Keratinocyte (primary cell): ENCODE results near the gene HTRA1. TPM values are rescaled to one million over a fixed set of nuclear protein-coding genes. Genes with fewer than 3 reads are reported as not detected.

Experiments used
- DNase-seq: peaks from one replicate; pipeline ENCODE4 v3.0.0-alpha.2; 2011; ENCODE audit warnings: low read depth, missing footprints, low spot score
- FAIRE-seq: peaks from 2 replicates; lab custom pipeline; 2011; peaks lifted over from hg19 to GRCh38; lab: Jason Lieb, UNC
- H2AFZ ChIP-seq: 2 replicates; pipeline ENCODE4 v1.6.0; 2012; ENCODE audit warnings: low read length, control low read depth, inconsistent platforms; ENCODE audit not compliant: control insufficient read depth
- H3K27ac ChIP-seq: 2 replicates; pipeline ENCODE4 v1.5.1; 2011; ENCODE audit warnings: low read length; ENCODE audit not compliant: control insufficient read depth, insufficient read depth
- H3K27me3 ChIP-seq: 3 replicates; pipeline ENCODE4 v1.6.0; 2011; ENCODE audit warnings: low read length; ENCODE audit not compliant: control insufficient read depth, insufficient read depth; ENCODE audit errors: extremely low read depth
- H3K36me3 ChIP-seq, 2 experiments: 2 replicates in 1 of 2; 3 replicates in 1 of 2; pipeline ENCODE4 v1.5.1; 2011; ENCODE audit warnings: low read length in 2 of 2, mild to moderate bottlenecking in 1 of 2; ENCODE audit not compliant: control insufficient read depth in 2 of 2, insufficient read depth in 2 of 2; ENCODE audit errors: extremely low read depth in 1 of 2
- H3K4me1 ChIP-seq: 3 replicates; pipeline ENCODE4 v1.5.1; 2011; ENCODE audit warnings: low read length; ENCODE audit not compliant: control insufficient read depth, insufficient read depth; ENCODE audit errors: extremely low read depth
- H3K4me2 ChIP-seq: 3 replicates; pipeline ENCODE4 v1.6.0; 2011; ENCODE audit warnings: low read depth, low read length; ENCODE audit not compliant: control insufficient read depth, insufficient read depth; ENCODE audit errors: extremely low read depth
- H3K4me3 ChIP-seq, 3 experiments: fragments of 200-600 bp in 1 of 3; sonication (generic) in 1 of 3; 2 replicates in 2 of 3; 3 replicates in 1 of 3; pipeline ENCODE4 v1.5.1; 2011 to 2016; ENCODE audit warnings: low read length in 3 of 3, mild to moderate bottlenecking in 3 of 3, control low read depth in 2 of 3, inconsistent platforms in 1 of 3, low read depth in 1 of 3, mixed read lengths in 1 of 3, mixed run types in 1 of 3, moderate library complexity in 1 of 3; ENCODE audit not compliant: control insufficient read depth in 2 of 3, insufficient read depth in 2 of 3; ENCODE audit errors: extremely low read depth in 1 of 3
- H3K79me2 ChIP-seq: 2 replicates; pipeline ENCODE4 v1.6.0; 2012; ENCODE audit warnings: low read length; ENCODE audit not compliant: control insufficient read depth, insufficient read depth
- H3K9ac ChIP-seq: 3 replicates; pipeline ENCODE4 v1.6.0; 2011; ENCODE audit warnings: low read length; ENCODE audit not compliant: control insufficient read depth, insufficient read depth; ENCODE audit errors: extremely low read depth
- H3K9me1 ChIP-seq: 3 replicates; pipeline ENCODE4 v1.6.0; 2011; ENCODE audit warnings: low read length; ENCODE audit not compliant: control insufficient read depth, insufficient read depth; ENCODE audit errors: extremely low read depth
- H3K9me3 ChIP-seq: 2 replicates; pipeline ENCODE4 v1.5.1; 2012; ENCODE audit warnings: low read depth, low read length; ENCODE audit not compliant: control insufficient read depth
- H4K20me1 ChIP-seq: 3 replicates; pipeline ENCODE4 v1.6.0; 2011; ENCODE audit warnings: low read length; ENCODE audit not compliant: control insufficient read depth, insufficient read depth; ENCODE audit errors: extremely low read depth
- EZH2 ChIP-seq: IDR thresholded peaks from one replicate; pipeline ENCODE4 v1.6.1; 2012; ENCODE audit warnings: inconsistent platforms, mild to moderate bottlenecking, low read length, moderate library complexity
- dilution Hi-C: fragments of 300-500 bp; cut with MboI; formaldehyde crosslinking; loops from one replicate; pipeline ENCODE4 v1.7.0; 2020; ENCODE audit warnings: low sequenced_read_pairs; ENCODE audit not compliant: extremely low pct_ligation_motif_present
- polyA plus RNA-seq, 5 experiments: library from polyadenylated mRNA; depleted of rRNA in 3 of 5; stranded (reverse) in 3 of 5; stranded (forward) in 1 of 5; unstranded in 1 of 5; fragments of >200 nt; gene quantifications; 1 replicate in 1 of 5; 2 replicates in 3 of 5; 3 replicates in 1 of 5; pipeline versions ENCODE4 v1.2.1 to v1.2.3, GENCODE V29; 2011 to 2012; ENCODE audit warnings: missing spikeins in 2 of 5, low read depth in 1 of 5, low replicate concordance in 1 of 5
- TF ChIP-seq, protein P1 (sequence below), 3 experiments: IDR thresholded peaks in 1 of 3; conservative IDR thresholded peaks in 1 of 3; optimal IDR thresholded peaks in 1 of 3; 2 replicates in 2 of 3; 3 replicates in 1 of 3; pipeline versions ENCODE3 to v1.5.1; 2011; ENCODE audit warnings: low read length in 3 of 3, mild to moderate bottlenecking in 3 of 3, moderate library complexity in 2 of 3, control low read depth in 1 of 3, inconsistent platforms in 1 of 3; ENCODE audit not compliant: insufficient read depth in 2 of 3; ENCODE audit errors: extremely low read depth in 1 of 3

The HTRA1 gene
- polyA plus RNA-seq, 1 donor (not counting 4 experiments of a cell fraction or from before 2014, with no cell fraction given): 412 TPM

DNA sequence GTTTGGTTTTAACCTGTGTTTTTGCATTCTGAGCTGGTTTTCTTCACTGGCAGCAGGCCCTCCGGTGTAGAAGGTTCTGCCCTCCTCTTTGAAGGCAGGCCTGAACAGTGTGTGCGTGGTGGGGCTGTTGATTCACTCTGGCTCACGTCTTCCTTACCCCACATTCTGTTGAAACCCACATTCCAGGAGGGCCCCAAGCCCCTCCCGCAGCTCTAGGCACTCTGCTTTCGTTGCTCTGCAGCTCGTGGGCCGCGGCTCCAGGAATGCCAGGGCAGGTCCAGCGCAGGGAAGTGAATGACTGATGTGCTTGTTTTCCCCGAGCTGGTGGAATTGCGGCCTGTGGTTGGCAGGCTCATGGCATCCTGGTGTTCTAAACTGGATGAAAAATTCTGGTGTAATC, 49.0 kb downstream of the HTRA1 start:
- Histone ChIP-seq H3K9me3 (no peaks in the 10 kb centered on the region), H3K4me2 (peak overlapping the region; percentile 39), H4K20me1 (no peaks in the 10 kb centered on the region), H3K27me3 (no peaks in the 10 kb centered on the region), H3K9ac (peak overlapping the region; percentile 63), H2AFZ (peak overlapping the region; percentile 65), H3K4me1 (peaks cover 18% of the 10 kb centered on the region), H3K79me2 (no peaks in the 10 kb centered on the region), H3K36me3 (peaks cover 36 to 63% of the 10 kb centered on the region in 2 experiments), H3K9me1 (peaks cover 7% of the 10 kb centered on the region), H3K27ac (peak overlapping the region; percentile 87), H3K4me3 (peak overlapping the region in 1 of 3 experiments; percentile 18)
- peak; percentile 89 for DNase-seq
- no peak for TF ChIP-seq EZH2
- TF ChIP-seq, protein P1, sequence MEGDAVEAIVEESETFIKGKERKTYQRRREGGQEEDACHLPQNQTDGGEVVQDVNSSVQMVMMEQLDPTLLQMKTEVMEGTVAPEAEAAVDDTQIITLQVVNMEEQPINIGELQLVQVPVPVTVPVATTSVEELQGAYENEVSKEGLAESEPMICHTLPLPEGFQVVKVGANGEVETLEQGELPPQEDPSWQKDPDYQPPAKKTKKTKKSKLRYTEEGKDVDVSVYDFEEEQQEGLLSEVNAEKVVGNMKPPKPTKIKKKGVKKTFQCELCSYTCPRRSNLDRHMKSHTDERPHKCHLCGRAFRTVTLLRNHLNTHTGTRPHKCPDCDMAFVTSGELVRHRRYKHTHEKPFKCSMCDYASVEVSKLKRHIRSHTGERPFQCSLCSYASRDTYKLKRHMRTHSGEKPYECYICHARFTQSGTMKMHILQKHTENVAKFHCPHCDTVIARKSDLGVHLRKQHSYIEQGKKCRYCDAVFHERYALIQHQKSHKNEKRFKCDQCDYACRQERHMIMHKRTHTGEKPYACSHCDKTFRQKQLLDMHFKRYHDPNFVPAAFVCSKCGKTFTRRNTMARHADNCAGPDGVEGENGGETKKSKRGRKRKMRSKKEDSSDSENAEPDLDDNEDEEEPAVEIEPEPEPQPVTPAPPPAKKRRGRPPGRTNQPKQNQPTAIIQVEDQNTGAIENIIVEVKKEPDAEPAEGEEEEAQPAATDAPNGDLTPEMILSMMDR (optimal IDR thresholded peaks at IDR 0.05 in 1 of 3, IDR thresholded peaks at IDR 0.05 in 1 of 3, conservative IDR thresholded peaks at IDR 0.05 in 1 of 3; ENCODE audit: extremely low read depth in 1 of 3, insufficient read depth in 2 of 3, low read length in 3 of 3): no peak
- FAIRE-seq: peak; percentile 96
- dilution Hi-C loops: no loop called here

DNA sequence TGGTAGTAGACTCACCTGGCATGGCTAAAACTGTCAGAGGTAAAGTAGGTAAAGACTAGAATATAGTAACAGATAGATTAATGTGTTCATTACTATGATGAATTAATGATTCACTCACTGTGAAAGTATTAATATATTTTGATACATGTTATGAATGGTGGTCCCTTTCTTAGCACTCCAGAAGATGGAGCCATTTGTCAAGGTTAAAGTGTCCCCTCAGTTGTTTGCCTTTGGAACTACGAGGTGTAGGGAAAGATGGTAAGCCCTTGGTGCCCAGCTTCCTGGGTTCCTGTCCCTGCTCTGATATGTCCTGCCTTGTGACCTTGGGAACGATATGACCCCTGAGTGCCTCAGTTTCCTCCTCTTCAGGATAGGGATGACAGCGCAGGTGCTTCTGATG, 49.4 kb downstream of the HTRA1 start:
- Histone ChIP-seq H3K79me2 (no peaks in the 10 kb centered on the region), H2AFZ (no peak overlapping the region), H3K9me3 (no peaks in the 10 kb centered on the region), H3K4me2 (peak overlapping the region; percentile 39), H3K4me1 (peaks cover 21% of the 10 kb centered on the region), H4K20me1 (no peaks in the 10 kb centered on the region), H3K36me3 (peaks cover 40 to 66% of the 10 kb centered on the region in 2 experiments), H3K27ac (peak overlapping the region; percentile 87), H3K9ac (peak overlapping the region; percentile 63), H3K27me3 (no peaks in the 10 kb centered on the region), H3K4me3 (no peak overlapping the region), H3K9me1 (peaks cover 7% of the 10 kb centered on the region)
- no peak for TF ChIP-seq EZH2
- TF ChIP-seq, protein P1 (optimal IDR thresholded peaks at IDR 0.05 in 1 of 3, IDR thresholded peaks at IDR 0.05 in 1 of 3, conservative IDR thresholded peaks at IDR 0.05 in 1 of 3; ENCODE audit: extremely low read depth in 1 of 3, insufficient read depth in 2 of 3, low read length in 3 of 3): no peak
- DNase-seq (no peak), FAIRE-seq (no peak)
- dilution Hi-C loops: no loop called here
